GM12878 (cell line): ENCODE data around the gene GPBAR1.

Experiments
- POLR2A ChIP-seq: IDR thresholded peaks from 2 replicates; pipeline ENCODE4 v1.6.1; 2011; ENCODE audit warnings: low read depth, mild to moderate bottlenecking, low read length
- TCF12 ChIP-seq: IDR thresholded peaks from 2 replicates; pipeline ENCODE4 v1.6.1; 2011; ENCODE audit warnings: low read depth, mild to moderate bottlenecking, low read length
- TF ChIP-seq, protein P1 (sequence below): fragments of 450-650 bp; IDR thresholded peaks from 2 replicates; pipeline ENCODE4 v1.6.1; 2017; ENCODE audit warnings: mild to moderate bottlenecking

DNA sequence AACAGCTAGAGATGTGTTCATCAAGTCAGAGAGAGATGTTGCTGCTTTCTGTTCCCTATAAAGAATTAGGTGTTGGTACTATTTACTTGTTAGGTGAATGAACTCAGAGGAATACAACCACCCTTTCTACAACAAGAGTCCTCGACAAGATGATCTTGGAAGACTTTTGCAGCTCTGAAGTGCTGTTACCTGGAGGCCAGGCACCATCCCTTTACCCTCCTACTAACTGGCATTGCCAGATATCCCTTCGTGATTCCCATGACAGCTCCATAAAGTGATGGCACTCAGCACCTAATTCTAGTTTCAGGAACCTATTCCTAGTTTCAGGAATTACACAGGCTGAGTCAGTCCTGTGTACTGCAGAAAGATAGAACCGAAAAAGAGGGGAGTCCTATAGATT, 33.9 kb upstream of the GPBAR1 start:
- TF ChIP-seq, protein P1, sequence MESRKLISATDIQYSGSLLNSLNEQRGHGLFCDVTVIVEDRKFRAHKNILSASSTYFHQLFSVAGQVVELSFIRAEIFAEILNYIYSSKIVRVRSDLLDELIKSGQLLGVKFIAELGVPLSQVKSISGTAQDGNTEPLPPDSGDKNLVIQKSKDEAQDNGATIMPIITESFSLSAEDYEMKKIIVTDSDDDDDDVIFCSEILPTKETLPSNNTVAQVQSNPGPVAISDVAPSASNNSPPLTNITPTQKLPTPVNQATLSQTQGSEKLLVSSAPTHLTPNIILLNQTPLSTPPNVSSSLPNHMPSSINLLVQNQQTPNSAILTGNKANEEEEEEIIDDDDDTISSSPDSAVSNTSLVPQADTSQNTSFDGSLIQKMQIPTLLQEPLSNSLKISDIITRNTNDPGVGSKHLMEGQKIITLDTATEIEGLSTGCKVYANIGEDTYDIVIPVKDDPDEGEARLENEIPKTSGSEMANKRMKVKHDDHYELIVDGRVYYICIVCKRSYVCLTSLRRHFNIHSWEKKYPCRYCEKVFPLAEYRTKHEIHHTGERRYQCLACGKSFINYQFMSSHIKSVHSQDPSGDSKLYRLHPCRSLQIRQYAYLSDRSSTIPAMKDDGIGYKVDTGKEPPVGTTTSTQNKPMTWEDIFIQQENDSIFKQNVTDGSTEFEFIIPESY: no peak
- no peak for TF ChIP-seq TCF12
- no peak for TF ChIP-seq POLR2A
